ENCODE data around the gene DLEC1. TPM values are rescaled to one million over a fixed set of nuclear protein-coding genes. Genes with fewer than 3 reads are reported as not detected.
A peak's percentile ranks its signal among the peaks of the same experiment; 100 is the strongest.

Gene DLEC1
- total and polyA plus RNA-seq, 11 donors, result 0.06 to 1.3 (median 0.16) TPM; not detected in 1

GRCh38 chr3:38046027-38046426, 7.0 kb downstream of the DLEC1 start:
- intact Hi-C loops (cut with DNase I), result no loop called here
- Histone ChIP-seq H3K4me3 (no peak overlapping the region), H3K27me3 (no peaks in the 10 kb centered on the region), H3K27ac (no peak overlapping the region), H3K4me1 (peaks cover 0 to 12% (median 0%) of the 10 kb centered on the region in 12 donors), H3K36me3 (no peaks in the 10 kb centered on the region), H3K9me3 (no peaks in the 10 kb centered on the region)
- TF ChIP-seq POLR2A (IDR thresholded peaks at IDR 0.05) (no peak), CTCF (IDR thresholded peaks at IDR 0.05) (no peak)
- ATAC-seq (no peak), DNase-seq (no peak)
- 91 to 94% (median 93%) methylated on average over 4 of the region's 4 CpGs for WGBS, 4 donors

- intact Hi-C loops (cut with DNase I), result no loop called here
- no peaks in the 10 kb centered on the region for H3K9me3 ChIP-seq
- H3K27ac ChIP-seq, result no peak overlapping the region
- peaks cover 0 to 12% (median 0%) of the 10 kb centered on the region in 12 donors for H3K4me1 ChIP-seq
- H3K36me3 ChIP-seq, result no peaks in the 10 kb centered on the region
- DNase-seq (no peak), ATAC-seq (no peak)
- WGBS, 4 donors, result 94 to 97% (median 96%) methylated on average over 2 of the region's 2 CpGs
- TF ChIP-seq POLR2A (IDR thresholded peaks at IDR 0.05) (no peak), CTCF (IDR thresholded peaks at IDR 0.05) (no peak)
- H3K27me3 ChIP-seq, result no peaks in the 10 kb centered on the region
- H3K4me3 ChIP-seq, result no peak overlapping the region
These were observed 7.8 kb downstream of the DLEC1 start for GRCh38 chr3:38046821-38047220.

- Histone ChIP-seq H3K27me3 (no peaks in the 10 kb centered on the region), H3K36me3 (no peaks in the 10 kb centered on the region), H3K9me3 (no peaks in the 10 kb centered on the region), H3K4me3 (no peak overlapping the region), H3K4me1 (peaks cover 0 to 12% (median 0%) of the 10 kb centered on the region in 12 donors), H3K27ac (no peak overlapping the region)
- DNase-seq, result no peak
- TF ChIP-seq POLR2A (IDR thresholded peaks at IDR 0.05) (no peak), CTCF (IDR thresholded peaks at IDR 0.05) (no peak)
- ATAC-seq, result no peak
- intact Hi-C loops (cut with DNase I), result no loop called here
- 74 to 82% (median 79%) methylated on average over 2 of the region's 2 CpGs for WGBS, 4 donors
These were observed 8.9 kb downstream of the DLEC1 start for GRCh38 chr3:38047896-38048295.

- H3K4me1 ChIP-seq, result peaks cover 0 to 12% (median 0%) of the 10 kb centered on the region in 12 donors
- intact Hi-C loops (cut with DNase I), result no loop called here
- WGBS, 4 donors, result 82 to 87% (median 84%) methylated on average over 4 of the region's 4 CpGs
These were observed 10.5 kb downstream of the DLEC1 start for GRCh38 chr3:38049358-38050126.

More at GRCh38 chr3:38049358-38050126, 10.5 kb downstream of the DLEC1 start:
- H3K9me3 ChIP-seq, result no peaks in the 10 kb centered on the region
- ATAC-seq (peak in 1 of 4 donors; percentile 46), DNase-seq (no peak)
- H3K27me3 ChIP-seq, result no peaks in the 10 kb centered on the region
- no peak overlapping the region for H3K27ac ChIP-seq
- H3K4me3 ChIP-seq, result no peak overlapping the region
- no peaks in the 10 kb centered on the region for H3K36me3 ChIP-seq
- no peak for TF ChIP-seq POLR2A (IDR thresholded peaks at IDR 0.05)
- no peak for TF ChIP-seq CTCF (IDR thresholded peaks at IDR 0.05)
